NCI-H1105 treated with DMSO at 0.1 percent for 48 hours (cell line): ENCODE measurements around the gene SLC17A1.

Source experiments
- DNase-seq: peaks from one replicate; lab custom pipeline; 2025; lab: John Stamatoyannopoulos, UW

SLC17A1 gene, protein sequence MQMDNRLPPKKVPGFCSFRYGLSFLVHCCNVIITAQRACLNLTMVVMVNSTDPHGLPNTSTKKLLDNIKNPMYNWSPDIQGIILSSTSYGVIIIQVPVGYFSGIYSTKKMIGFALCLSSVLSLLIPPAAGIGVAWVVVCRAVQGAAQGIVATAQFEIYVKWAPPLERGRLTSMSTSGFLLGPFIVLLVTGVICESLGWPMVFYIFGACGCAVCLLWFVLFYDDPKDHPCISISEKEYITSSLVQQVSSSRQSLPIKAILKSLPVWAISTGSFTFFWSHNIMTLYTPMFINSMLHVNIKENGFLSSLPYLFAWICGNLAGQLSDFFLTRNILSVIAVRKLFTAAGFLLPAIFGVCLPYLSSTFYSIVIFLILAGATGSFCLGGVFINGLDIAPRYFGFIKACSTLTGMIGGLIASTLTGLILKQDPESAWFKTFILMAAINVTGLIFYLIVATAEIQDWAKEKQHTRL

GRCh38 chr6:25831532-25832306, at the start of gene SLC17A1:
SLC17A1 (minus strand) TSS chr6:25832052; CDS start chr6:25830557, 1,495 bp downstream.
- DNase-seq, result no peak

- DNase-seq, result no peak
Measured at GRCh38 chr6:25880601-25881000, 48.7 kb upstream of the SLC17A1 start.

DNA sequence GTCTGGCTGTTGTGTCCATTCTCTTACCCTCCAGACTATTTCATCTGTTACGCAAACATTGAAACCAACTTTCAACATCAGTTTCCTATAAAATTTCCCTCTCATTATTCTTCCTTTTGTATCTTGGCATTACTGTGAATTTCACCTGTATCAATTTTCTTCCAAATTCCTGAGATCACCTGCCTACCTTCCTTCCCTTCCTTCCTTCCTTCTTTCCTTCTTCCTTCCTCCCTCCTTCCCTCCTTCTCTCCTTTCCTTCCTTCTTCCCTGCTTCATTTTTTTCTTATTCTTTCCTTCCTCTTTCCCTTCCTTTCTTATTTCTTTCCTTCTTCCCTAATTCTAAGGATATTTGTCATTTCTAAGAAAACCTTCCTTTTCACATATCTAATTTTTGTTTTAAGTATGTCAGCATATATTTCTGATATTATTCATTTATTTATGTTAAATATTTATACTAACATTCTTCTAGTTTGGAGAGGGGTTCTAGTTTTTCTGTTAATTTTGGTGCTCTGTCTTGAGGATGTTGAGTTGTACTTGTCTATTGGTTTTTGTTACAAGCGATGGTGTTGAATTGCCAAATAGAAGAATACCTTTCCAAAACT, 47.0 kb upstream of the SLC17A1 start:
- DNase-seq, result no peak

DNA sequence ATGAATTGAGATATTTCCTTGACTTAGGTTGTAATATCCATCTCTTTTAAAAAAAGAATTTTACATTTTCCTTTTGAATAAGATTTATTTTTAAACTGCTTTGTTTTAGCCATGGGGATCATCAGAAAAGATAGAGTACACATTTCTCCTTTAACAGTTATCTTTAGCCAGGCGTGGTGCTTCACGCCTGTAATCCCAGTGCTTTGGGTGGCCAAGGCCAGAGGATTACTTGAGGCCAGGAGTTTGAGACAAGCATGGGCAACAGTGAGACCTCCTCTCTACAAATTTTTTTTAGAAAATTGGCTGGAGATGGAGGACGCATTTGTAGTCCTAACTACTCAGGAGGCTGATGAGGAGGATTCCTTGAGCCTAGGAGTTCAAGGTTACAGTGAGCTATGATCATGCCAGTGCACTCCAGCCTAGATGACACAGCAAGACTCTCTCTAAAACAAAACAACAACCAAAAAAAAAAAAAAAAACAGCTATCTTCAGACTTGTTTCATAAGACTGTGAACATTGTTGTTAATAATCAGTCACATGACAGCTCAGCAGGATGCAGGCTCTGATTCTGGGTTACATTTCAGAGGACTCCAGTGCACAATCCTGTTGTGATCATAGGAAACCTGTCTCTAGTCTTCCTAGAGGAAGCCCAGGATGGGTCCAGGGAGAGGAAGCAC, 44.2 kb upstream of the SLC17A1 start:
- DNase-seq, result no peak

GRCh38 chr6:25875563-25875905, 43.7 kb upstream of the SLC17A1 start:
- DNase-seq, result no peak

GRCh38 chr6:25874822-25875562, 43.1 kb upstream of the SLC17A1 start:
- no peak for DNase-seq

- no peak for DNase-seq
Measured at GRCh38 chr6:25874118-25874517, 42.3 kb upstream of the SLC17A1 start, which contains the start of gene SLC17A3. SLC17A3 (minus strand) TSS chr6:25874243; CDS start chr6:25868387, 5,856 bp downstream.

DNA sequence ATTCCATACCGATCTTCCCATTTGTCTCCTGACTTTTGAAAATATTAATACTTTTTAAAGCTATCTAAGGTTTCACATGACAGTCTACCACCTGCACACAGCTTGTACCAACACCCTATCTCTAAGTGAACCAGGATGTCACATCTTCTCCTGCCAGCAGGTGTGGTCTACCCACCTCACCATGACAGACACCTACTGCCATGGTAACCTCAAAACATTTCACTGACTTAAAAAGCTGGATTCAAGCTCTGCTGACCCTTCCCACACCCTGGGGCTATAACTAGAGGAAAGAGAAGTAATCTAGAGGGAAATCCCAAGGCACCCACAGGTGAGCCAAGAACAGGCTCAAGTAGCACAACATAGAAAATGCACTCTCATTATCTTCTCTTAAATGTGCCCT, 41.0 kb upstream of the SLC17A1 start:
- no peak for DNase-seq

DNA sequence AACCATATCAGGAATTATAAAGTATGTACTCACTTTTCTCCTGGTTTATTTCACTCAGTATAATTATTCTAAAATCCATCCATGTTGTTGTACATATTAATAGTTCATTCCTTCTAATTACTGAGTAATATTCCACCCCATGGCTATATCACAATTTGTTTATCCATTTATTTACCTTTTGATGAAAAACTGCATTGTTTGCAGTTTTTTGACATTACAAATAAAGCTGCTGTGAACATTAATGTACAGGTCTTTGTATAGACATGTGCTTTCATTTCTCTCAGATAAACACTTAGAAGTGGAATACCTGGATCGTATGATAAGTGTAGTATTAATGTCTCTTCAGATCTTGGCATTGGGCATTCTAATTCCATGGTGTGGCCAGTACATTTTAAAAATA, 38.0 kb upstream of the SLC17A1 start:
- DNase-seq, result no peak

DNA sequence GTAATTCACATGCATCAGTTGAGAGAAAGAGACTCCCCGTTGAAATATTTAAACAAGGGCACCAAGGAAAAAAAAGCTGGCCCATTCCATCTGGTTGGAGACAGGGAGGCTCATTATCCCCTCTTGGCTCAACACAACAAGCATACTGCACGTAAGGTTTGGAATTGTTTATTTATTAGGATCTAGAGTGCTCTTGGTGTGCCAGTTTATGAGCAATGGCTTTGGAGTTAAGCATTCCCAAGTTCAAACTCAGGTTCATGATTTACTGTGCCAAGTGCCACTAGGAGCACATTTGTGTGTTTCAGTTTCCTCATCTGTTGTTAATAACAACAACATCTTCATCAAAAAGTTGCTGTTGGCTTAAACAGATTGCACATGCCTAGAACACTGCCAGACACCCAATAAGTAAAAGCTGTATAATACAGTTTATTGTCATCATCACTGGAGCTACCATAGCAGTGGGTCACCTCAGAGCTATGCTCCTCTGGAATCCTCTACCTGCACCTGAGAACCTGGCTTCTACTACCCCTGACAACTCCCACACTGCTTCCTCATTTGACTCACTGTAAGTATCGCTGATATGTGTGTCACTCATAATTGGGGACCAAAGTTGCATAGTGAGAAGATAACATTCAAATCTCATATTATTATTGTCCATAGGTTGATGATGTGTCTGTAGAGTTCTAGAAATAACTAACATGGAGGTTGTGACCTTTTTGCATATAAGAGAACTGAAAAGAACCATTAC, 36.8 kb upstream of the SLC17A1 start:
- no peak for DNase-seq

DNA sequence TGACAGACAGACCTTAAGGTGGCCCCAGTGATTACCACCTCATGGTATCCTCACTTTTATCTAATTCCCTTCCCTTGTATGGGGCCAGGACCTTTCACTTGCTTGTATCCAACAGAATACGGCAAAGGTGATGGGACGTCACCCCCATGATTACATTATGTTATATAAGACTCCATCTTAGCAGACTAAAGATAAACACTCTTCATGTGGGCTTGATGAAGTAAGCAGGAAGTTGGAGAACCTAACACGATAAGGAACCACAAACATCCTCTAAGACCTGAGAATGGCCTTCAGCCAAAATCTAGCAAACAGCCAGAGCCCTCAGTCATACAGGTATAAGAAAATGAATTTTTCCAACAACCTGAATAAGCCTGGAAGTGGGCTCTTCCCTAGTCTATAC, 34.2 kb upstream of the SLC17A1 start:
- DNase-seq, result no peak

GRCh38 chr6:25863360-25863759, 31.5 kb upstream of the SLC17A1 start:
- no peak for DNase-seq

GRCh38 chr6:25862199-25862598, 30.3 kb upstream of the SLC17A1 start:
- DNase-seq, result no peak

- no peak for DNase-seq
Measured at GRCh38 chr6:25852756-25853155, 20.9 kb upstream of the SLC17A1 start.

DNA sequence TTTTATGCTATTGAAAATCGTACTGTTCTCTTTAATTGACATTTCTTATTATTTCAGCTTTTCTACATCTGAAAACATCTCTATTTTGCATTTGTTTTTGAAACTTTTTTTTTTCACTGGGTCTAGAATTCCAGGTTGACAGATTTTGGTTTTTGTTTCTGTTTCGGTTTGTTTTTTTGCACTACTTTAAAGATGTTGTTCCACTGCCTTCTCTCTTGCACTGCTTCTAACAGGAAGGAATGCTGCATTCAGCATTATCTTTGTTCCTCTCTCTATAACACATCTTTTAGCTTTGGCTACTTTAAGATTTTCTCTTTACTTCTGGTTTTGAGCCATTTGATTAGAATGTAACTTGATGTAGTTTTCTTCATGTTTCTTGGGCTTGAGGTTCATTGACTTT, 20.1 kb upstream of the SLC17A1 start:
- no peak for DNase-seq

DNA sequence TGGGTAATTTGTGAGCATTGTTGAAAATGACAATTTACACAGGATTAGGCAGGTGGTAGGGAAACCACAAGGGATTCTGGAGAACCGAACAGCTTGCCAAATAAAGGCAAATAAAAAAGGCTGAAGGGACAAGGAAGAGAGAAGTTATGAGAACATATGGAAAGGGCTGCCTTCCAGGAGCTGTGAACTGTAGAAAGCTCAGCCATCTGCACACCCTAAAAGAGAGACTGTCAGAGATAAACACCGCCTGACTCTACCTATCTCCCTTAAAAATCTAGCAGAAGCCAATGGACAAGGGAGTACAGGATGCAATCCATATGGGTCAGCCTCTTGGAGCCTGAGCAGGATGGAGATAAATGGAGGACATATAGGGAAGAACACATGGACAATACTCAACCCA, 12.7 kb upstream of the SLC17A1 start:
- no peak for DNase-seq

GRCh38 chr6:25842526-25842925, 10.7 kb upstream of the SLC17A1 start:
- DNase-seq, result no peak

GRCh38 chr6:25835442-25836283, 3.8 kb upstream of the SLC17A1 start:
- DNase-seq, result no peak

DNA sequence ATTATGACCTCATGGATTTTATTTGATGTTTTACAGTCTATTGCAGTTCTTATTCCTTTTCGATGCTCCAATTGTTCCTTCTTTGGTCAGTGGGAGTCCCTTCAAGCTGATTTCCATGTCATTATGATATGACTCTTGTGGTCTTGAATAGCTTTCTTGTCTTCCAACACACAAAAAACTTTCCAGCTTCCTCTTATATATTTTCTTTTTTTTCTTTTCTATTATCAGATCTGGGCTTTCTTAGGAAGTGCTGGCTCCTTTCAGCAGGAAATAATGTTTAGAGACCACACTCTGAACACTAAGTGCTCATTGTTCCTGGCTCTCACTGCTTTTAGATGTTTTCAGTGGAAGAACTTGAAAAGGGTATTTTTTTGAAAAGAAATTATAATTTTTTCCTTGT, 3.1 kb upstream of the SLC17A1 start:
- no peak for DNase-seq

DNA sequence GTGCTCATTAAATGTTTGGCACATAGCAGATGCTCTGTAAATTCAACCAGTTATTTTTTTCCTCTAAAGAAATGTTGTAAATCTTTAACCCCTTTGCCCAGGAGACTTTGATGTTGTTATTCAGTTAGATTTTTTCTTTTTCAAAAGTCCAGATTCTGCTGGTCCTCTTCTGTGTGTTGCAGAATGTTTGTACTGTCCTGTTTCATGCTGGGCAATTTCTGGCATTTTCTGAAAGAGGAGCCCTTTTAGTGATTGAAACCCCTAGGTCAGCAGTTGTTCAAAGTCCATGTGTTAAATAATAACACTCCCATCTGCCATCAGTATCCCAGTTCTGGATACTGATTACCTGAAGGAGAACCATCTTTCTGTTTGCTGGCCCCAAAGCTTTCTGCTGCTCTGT, 1.3 kb upstream of the SLC17A1 start:
- no peak for DNase-seq
